HepG2 (cell line): Measurements from ENCODE around the gene LINC00237. TPM values are rescaled to one million over a fixed set of nuclear protein-coding genes. Genes with fewer than 3 reads are reported as not detected.

Source experiments
- ASH2L ChIP-seq: fragments of 300-600, 200-600 bp; sonication (generic); IDR thresholded peaks from 2 replicates; pipeline ENCODE4 v1.7.0; 2017; ENCODE audit warnings: low read depth, mild to moderate bottlenecking, moderate library complexity, mixed read lengths, low read length; ENCODE audit not compliant: insufficient read length
- ATF1 ChIP-seq: IDR thresholded peaks from 2 replicates; pipeline ENCODE4 v1.6.1; 2016; ENCODE audit warnings: mild to moderate bottlenecking, control low read depth
- BCL6 ChIP-seq: IDR thresholded peaks from 2 replicates; pipeline ENCODE4 v1.6.1; 2016; ENCODE audit warnings: missing genetic modification reagents, missing compliant biosample characterization
- BRCA1 ChIP-seq: sonication (generic); formaldehyde crosslinking; IDR thresholded peaks from 2 replicates; pipeline ENCODE4 v1.4.0; 2020; ENCODE audit warnings: missing genetic modification reagents
- IKZF4 ChIP-seq: sonication (generic); formaldehyde crosslinking; IDR thresholded peaks from 2 replicates; pipeline ENCODE4 v1.5.1; 2020; ENCODE audit warnings: borderline replicate concordance, mild to moderate bottlenecking, low read depth, missing genetic modification reagents; ENCODE audit errors: not compliant biosample characterization
- IRF9 ChIP-seq: sonication (generic); formaldehyde crosslinking; IDR thresholded peaks from 2 replicates; pipeline ENCODE4 v1.8.0; 2022; ENCODE audit warnings: missing genetic modification reagents, mild to moderate bottlenecking, borderline replicate concordance
- JUN ChIP-seq: sonication (generic); formaldehyde crosslinking; IDR thresholded peaks from 2 replicates; pipeline ENCODE4 v1.4.0; 2020; ENCODE audit warnings: mild to moderate bottlenecking, missing genetic modification reagents
- MZF1 ChIP-seq: sonication (generic); formaldehyde crosslinking; IDR thresholded peaks from 2 replicates; pipeline ENCODE4 v1.8.1; 2023; ENCODE audit warnings: mild to moderate bottlenecking, missing genetic modification reagents, borderline replicate concordance
- NFIC ChIP-seq: IDR thresholded peaks from 2 replicates; pipeline ENCODE4 v1.6.1; 2012; ENCODE audit warnings: mild to moderate bottlenecking, low read length, inconsistent platforms
- NR2F1 ChIP-seq, 2 experiments: fragments of 450-650 bp in 1 of 2; formaldehyde crosslinking in 1 of 2; IDR thresholded peaks; 2 replicates each; pipeline versions ENCODE4 v1.5.0 to v1.6.1; 2016 to 2020; ENCODE audit warnings: mild to moderate bottlenecking in 1 of 2, missing compliant biosample characterization in 1 of 2, missing genetic modification reagents in 1 of 2, moderate library complexity in 1 of 2
- RXRA ChIP-seq: sonication (generic); formaldehyde crosslinking; IDR thresholded peaks from 2 replicates; pipeline ENCODE4 v1.5.1; 2020; ENCODE audit warnings: missing genetic modification reagents
- SAP130 ChIP-seq: IDR thresholded peaks from 2 replicates; pipeline ENCODE4 v1.6.1; 2016; ENCODE audit warnings: low read depth
- SNRNP70 ChIP-seq: fragments of 200-400 bp; formaldehyde crosslinking; IDR thresholded peaks from 2 replicates; pipeline ENCODE4 v1.6.1; 2017; ENCODE audit warnings: mild to moderate bottlenecking, low read depth, low read length, moderate library complexity
- TBX2 ChIP-seq: sonication (generic); formaldehyde crosslinking; IDR thresholded peaks from 2 replicates; pipeline ENCODE4 v1.5.0; 2020; ENCODE audit warnings: missing genetic modification reagents, mild to moderate bottlenecking, borderline replicate concordance
- U2AF1 ChIP-seq: fragments of 200-400 bp; formaldehyde crosslinking; optimal IDR thresholded peaks from 2 replicates; pipeline ENCODE3; 2017; ENCODE audit warnings: mild to moderate bottlenecking, low read depth, low read length
- ZEB1 ChIP-seq: IDR thresholded peaks from 2 replicates; pipeline ENCODE4 v1.6.1; 2012; ENCODE audit warnings: mild to moderate bottlenecking, low read depth, inconsistent platforms; ENCODE audit not compliant: insufficient replicate concordance
- ZHX1 ChIP-seq: sonication (generic); formaldehyde crosslinking; IDR thresholded peaks from 2 replicates; pipeline ENCODE4 v1.8.1; 2022; ENCODE audit warnings: low read depth, mild to moderate bottlenecking, missing genetic modification reagents
- ZMYM2 ChIP-seq: sonication (generic); formaldehyde crosslinking; IDR thresholded peaks from 2 replicates; pipeline ENCODE4 v1.8.0; 2022; ENCODE audit warnings: mild to moderate bottlenecking, missing genetic modification reagents
- ZNF12 ChIP-seq: sonication (generic); formaldehyde crosslinking; IDR thresholded peaks from 2 replicates; pipeline ENCODE4 v1.5.0; 2020; ENCODE audit warnings: missing genetic modification reagents
- ZNF20 ChIP-seq: sonication (generic); formaldehyde crosslinking; IDR thresholded peaks from 2 replicates; pipeline ENCODE4 v1.4.0; 2020; ENCODE audit warnings: mild to moderate bottlenecking, moderate library complexity, missing genetic modification reagents
- ZNF33A ChIP-seq: sonication (generic); formaldehyde crosslinking; IDR thresholded peaks from 2 replicates; pipeline ENCODE4 v1.5.1; 2020; ENCODE audit warnings: missing genetic modification reagents, mild to moderate bottlenecking, moderate library complexity, borderline replicate concordance
- ZNF530 ChIP-seq: sonication (generic); formaldehyde crosslinking; IDR thresholded peaks from 2 replicates; pipeline ENCODE4 v1.5.0; 2020; ENCODE audit warnings: low read depth, mild to moderate bottlenecking, missing genetic modification reagents
- ZNF776 ChIP-seq: sonication (generic); formaldehyde crosslinking; IDR thresholded peaks from 2 replicates; pipeline ENCODE4 v1.4.0; 2020; ENCODE audit warnings: mild to moderate bottlenecking, missing genetic modification reagents
- ZNF850 ChIP-seq: sonication (generic); formaldehyde crosslinking; conservative IDR thresholded peaks from 2 replicates; pipeline ENCODE4 v1.9.0; 2021; ENCODE audit warnings: mild to moderate bottlenecking, missing genetic modification reagents
- polyA plus RNA-seq, 8 experiments: library from polyadenylated mRNA; depleted of rRNA in 3 of 8; stranded (reverse) in 7 of 8; unstranded in 1 of 8; fragments of >200 nt; fragmentation: Illumina TruSeq in 4 of 8; extraction: Trizol in 4 of 8; gene quantifications; 2 replicates each; pipeline versions ENCODE4 v1.2.1 to v1.2.3, GENCODE V29; 2011 to 2016; ENCODE audit warnings: low read depth in 4 of 8, missing spikeins in 1 of 8, mixed read lengths in 1 of 8; ENCODE audit not compliant: insufficient read depth in 1 of 8
- total RNA-seq, 5 experiments: library from RNA; depleted of rRNA; stranded (reverse); fragments of >200 nt; fragmentation: Illumina TruSeq; extraction: Trizol; gene quantifications; 2 replicates each; pipeline ENCODE4 v1.2.3, GENCODE V29; 2016; ENCODE audit warnings: low read depth in 1 of 5

LINC00237 gene
- total and polyA plus RNA-seq, 2 of the 13 experiments (the other 11 are each of a cell fraction or from before 2014, with no cell fraction given): not detected

- TF ChIP-seq ZNF12 (CRISPR knock-in tag) (peak; percentile 61; the same call in 1 of the 2 replicates), ZNF530 (CRISPR knock-in tag) (no peak), RXRA (peak; percentile 80; the same call in 1 of the 2 replicates), SAP130 (CRISPR knock-in tag) (peak; percentile 64), BRCA1 (no peak), ZNF33A (no peak), ZNF850 (CRISPR knock-in tag) (no peak), NR2F1 (CRISPR knock-in tag; IDR thresholded peaks at IDR 0.05) (no peak), SNRNP70 (no peak), TBX2 (CRISPR knock-in tag) (peak; percentile 93), ZNF20 (CRISPR knock-in tag) (no peak), ZEB1 (peak; percentile 42), ATF1 (peak; percentile 73; the same call in 1 of the 2 replicates), MZF1 (CRISPR knock-in tag) (no peak), U2AF1 (no peak), ZMYM2 (CRISPR knock-in tag) (no peak), JUN (CRISPR knock-in tag) (peak; percentile 86), IKZF4 (CRISPR knock-in tag) (no peak), ZNF776 (CRISPR knock-in tag) (no peak), IRF9 (CRISPR knock-in tag) (no peak), ZHX1 (no peak), ASH2L (peak; percentile 80), NFIC (peak; percentile 91), BCL6 (CRISPR knock-in tag) (peak; percentile 80)
Observed at GRCh38 chr20:21077809-21078345, 28.3 kb downstream of the LINC00237 start (continued).
